Measurements from ENCODE around the gene TMEM255B.
"Not testable (repeated sequence)": the region's sequence is repeated elsewhere in the genome, so short reads cannot be mapped to it uniquely, and the experiment has no call there.

The TMEM255B gene

GRCh38 chr13:113820813-113821651 is 62.0 kb downstream of the TMEM255B start:
- no peak for DNase-seq

- DNase-seq = no peak
Observed at GRCh38 chr13:113821847-113822246, 62.8 kb downstream of the TMEM255B start.

DNA sequence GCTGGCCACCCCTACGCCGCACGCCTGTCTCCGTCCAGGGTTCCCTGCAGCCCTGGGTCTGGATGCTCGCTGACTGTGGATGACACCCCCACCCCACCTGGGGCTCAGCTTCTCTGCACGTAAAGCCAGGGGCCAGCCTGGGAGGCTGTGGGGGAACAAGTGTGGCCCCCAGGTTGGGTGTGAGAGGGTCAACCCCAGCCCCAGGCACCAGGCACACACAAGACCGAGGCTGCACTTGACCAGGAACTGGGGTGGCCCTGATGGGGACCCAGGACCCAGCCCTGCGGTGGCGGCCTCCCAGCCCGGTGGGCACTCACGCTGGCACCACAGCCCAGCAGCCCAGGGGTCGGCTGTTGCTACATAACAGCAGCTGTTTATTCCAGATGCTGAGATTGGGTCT is 63.2 kb downstream of the TMEM255B start:
- no peak for DNase-seq

DNA sequence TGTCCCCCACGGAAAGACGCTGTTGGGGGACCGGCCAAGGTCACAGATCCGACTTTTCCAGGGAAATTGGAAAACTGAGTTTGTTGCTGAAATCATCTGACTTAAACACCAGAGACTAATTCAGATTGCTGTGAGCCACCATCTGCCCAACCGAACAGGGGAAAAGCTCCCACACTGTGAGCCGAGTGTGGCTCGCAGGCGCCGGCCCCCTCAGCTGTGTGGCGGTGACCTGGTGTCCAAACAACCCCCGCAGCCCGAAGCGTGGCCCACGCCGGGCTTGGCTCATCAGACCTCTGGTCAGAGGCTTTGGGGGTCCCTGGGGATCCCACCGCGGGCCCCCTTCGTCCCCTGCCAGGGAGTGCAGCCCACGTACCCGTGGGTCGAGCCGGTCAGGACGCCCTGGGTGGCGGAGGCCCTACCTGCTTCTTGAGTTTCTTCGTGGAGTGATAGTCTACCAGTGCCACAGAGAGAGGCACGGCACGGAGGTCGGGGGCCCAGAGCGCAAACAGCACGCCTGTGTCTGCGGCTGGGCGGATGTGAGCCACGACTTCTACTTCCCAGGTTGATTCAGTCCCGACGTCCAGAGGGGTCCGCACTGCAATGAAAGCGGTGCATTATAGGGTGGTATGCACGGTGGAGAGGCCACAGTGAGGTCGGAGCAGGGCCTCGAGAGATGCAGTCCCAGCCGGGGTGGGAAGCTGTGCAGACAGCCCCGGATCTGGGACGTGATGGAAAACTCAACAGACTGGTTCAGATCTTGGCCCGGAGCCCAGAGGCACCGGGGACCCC is 64.1 kb downstream of the TMEM255B start:
- no peak for DNase-seq

DNA sequence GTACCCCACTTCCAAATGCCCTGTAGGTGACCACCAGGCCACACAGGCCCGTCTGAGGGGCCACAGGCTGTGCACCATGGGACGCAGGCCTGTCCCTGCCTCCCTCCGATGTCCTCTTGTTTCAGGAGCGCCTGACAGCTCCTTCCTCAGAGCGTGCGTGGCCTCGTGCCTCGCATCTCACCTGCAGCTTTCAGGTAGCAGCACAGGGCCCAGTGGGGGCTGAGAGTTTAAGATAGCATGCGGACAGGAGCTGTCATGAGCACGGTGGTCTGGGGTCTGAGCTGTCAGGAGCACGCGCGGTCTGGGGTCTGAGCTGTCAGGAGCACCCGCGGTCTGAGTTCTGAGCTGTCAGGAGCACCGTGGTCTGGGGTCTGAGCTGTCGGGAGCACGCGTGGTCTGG is 64.7 kb downstream of the TMEM255B start:
- DNase-seq = no peak

- DNase-seq = no peak
Observed at GRCh38 chr13:113825841-113826240, 66.8 kb downstream of the TMEM255B start.

GRCh38 chr13:113826446-113826845 is 67.4 kb downstream of the TMEM255B start:
- not testable (repeated sequence) for DNase-seq

DNA sequence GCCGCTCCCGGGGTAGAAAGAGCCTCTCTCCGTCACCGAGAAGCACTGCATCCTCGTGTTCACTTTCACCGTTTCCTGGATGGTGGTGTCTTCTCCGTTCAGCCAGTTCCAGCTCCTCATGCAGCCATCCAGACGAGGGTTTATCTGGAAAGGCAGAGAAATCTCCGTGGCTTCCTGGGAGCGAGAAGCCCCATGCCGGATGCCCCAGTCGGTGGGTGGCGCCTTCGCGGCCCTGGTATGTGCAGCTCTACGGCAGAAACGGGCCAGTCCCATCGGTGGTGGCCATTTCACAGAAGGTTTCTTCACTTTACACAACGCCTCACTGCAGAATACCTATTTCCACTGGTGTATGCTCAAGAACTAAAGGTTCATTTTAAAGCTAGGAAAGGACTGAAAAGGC is 68.0 kb downstream of the TMEM255B start:
- no peak for DNase-seq

DNA sequence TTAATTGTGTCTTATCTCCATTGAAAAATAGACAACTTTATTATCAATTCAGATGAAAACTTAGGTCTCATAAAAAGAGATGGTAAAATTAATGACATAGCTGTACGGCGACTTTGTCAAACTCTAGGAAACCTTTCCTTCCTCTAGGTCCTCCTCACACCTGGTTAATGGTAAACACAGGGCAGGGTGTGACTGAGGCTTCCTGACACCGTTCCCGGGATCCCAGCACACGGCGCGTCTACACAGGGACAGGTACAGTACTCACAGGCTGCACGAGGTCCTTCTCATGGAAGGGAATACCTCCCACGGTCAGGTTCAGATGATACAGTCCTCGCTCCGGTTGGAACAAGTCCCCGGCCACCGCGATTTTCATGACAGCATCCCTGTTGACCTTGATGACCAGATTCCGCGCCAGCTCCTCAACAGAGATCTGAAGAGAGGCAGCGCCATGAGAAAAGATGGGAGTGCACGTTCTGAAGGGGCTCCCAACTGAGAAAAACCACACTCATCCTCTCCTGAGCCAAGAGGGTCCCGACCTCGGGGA is 69.3 kb downstream of the TMEM255B start:
- no peak for DNase-seq

- not testable (repeated sequence) for DNase-seq
Observed at GRCh38 chr13:113830426-113830950, 71.5 kb downstream of the TMEM255B start.

- no peak for DNase-seq
Observed at GRCh38 chr13:113831061-113831460, 72.0 kb downstream of the TMEM255B start.

DNA sequence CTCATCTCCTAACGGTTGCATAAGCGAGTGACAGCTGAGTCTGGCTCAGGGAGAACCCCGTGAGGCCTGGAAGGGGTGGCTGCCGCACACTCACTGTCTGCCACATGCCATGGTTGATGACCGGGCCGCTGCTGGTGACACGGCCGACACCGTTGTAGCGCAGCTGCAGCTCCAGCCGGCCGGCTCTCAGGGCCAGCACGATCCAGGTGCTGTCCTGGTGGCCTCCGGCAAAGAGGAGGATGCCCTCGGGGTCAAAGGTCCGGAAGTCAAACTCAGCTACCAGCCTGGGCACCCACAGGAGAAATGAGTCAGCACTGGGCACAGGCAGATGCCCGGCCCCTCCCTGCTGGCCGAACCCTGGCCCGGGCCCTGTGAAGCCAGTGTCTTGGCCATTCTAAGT is 73.2 kb downstream of the TMEM255B start:
- no peak for DNase-seq

GRCh38 chr13:113832631-113833030 is 73.6 kb downstream of the TMEM255B start:
- DNase-seq = no peak

- no peak for DNase-seq
Observed at GRCh38 chr13:113833111-113833830, 74.2 kb downstream of the TMEM255B start.

GRCh38 chr13:113834006-113834405 is 75.0 kb downstream of the TMEM255B start:
- DNase-seq = not testable (repeated sequence)

DNA sequence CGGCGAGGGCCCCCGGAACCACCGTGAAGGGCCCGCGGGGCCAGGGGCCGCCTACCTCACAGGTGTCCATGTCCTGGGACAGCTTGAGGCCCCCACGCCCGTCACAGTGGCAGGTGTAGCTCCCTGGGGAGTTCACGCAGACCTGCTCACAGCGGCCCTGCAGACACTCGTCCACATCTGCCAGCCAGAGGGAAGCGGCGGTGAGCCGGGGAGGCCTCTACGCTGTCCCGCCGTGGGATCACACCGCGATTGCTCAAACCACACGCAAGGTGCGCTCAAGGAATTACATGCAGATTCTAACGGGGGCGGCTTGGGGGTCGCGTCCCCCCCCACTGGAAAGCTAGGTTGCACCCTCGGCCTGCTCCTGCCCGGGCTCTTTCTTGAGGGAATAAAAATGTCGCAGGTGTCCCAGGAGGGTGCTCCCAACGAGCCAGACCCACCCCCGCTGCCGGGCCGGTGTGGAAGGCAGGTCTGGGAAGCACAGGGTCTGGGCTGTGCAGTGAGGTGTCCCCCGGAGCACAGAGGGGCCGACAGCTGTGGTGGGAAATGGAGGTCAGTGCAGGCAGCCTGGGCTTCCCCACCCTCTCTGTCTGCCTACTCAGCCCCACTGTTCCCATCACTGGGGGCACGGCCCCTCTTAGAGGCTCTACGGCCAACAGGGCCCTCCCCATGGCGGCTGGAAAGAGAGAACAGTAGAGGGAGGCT is 75.6 kb downstream of the TMEM255B start:
- no peak for DNase-seq

DNA sequence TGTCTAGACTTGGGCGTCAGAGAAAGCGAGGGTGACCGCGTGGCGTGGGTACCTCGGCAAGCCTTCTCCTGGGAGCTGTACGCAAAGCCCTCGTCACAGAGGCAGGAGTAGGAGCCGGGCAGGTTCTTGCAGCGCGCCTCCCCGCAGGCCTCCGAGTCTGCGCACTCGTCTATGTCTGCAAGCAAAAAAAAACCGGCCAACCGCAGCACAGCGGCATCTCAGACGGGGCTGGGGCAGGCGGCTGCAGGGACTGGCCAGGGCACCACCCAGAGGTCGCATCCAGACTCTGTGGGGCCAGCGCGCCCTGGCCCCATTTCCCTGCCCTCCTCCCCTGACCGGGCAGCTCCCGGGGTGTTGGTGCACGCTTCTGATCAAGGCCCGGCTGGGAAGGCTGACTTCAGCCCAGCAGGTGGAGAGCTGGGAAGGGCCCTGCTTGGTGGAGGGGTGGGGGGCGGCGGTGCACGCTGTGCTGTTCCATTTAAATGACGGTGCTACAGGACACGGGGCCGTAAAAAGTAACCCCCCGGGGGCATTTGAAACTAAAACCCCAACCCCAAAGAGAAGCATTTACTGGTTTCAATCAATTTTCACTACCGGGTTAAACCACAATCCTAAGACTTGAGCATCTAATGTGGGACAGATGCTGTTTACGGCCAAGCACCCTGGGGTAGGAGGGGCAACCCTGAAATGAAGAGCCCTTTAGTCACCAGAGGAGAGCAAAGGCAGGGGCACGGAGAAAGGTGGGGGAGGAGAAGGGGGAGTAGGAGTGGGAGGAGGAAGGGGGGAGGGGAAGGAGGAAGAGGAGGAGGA is 76.6 kb downstream of the TMEM255B start:
- DNase-seq = no peak

DNA sequence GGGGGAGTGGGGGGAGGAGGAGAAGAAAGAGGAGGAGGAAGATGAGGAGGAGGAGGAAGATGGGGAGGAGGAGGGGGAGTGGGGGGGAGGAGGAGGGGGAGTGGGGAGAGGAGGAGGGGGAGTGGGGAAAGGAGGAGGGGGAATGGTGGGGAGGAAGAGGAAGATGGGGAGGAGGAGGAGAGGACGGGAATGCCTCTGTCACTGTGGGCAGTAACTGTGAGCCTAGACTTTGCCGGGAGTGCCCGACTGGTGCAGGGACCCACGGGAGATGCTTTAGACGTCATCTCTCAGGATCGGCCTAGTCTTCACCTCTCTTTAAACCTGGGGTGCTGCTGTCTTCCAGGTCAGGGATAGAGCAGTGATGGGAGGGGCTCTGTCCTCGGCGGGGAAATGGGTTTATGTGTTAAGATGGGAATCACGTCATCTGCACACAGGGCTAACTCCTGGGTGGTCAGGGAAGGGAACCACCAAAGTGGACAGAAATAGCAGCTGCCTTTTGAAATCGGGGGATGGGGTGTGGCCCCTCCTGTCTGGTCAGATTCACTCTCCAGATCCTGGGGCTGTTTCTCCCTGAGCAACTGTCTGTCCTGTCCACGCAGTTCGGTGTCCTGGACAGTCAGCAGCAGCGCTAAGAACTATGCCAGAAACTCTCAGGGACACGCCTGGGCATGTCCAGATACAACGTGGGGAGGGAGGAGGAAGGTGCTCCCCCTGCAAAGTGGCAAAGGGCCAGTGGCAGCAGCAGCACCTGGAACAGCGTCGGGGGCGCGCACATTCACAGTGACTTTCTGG is 77.9 kb downstream of the TMEM255B start:
- no peak for DNase-seq

DNA sequence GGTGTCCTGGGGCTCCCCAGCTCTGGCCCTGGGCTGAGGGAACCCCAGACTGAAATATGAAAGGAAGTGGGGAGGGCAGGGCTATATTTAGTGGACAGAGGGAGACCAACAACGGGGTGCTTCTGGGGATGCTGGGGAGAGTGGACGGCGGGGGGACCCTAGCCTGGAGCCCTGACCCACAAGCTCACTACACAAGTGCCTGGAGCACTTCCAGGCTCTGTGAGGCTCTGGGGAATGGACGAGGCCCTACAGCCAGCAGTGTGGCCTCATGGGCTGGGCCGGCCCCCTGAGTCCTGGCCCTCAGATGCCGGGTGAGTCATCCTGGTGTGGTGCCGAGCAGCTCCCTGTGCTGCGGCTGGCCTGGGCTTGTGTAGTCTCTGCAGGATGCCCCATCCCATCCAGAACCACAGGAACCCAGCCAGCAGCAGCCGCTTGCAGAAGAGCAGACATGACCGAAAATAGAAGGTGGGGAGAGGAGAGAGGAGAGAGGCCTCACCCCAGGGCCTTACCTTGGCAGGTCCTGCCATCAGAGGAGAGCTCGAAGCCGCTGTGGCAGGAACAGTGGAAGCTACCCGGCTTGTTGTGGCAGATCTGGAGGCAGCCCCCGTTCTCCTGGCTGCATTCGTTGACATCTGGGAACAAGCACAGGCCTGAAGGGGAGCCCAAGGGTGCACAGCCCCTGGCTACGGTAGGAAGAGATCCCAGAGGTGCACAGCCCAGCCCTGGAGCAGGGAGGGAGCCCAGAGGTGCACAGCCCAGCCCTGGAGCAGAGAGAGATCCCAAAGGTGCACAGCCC is 78.7 kb downstream of the TMEM255B start:
- DNase-seq = no peak

All from activated CD8-positive, alpha-beta memory T cell treated with anti-CD3 and anti-CD28 coated beads, Interleukin-2, amount 50 U/mL, for 4 hours (primary cell).